ENCODE measurements around the gene GATA6.

The GATA6 gene

DNA sequence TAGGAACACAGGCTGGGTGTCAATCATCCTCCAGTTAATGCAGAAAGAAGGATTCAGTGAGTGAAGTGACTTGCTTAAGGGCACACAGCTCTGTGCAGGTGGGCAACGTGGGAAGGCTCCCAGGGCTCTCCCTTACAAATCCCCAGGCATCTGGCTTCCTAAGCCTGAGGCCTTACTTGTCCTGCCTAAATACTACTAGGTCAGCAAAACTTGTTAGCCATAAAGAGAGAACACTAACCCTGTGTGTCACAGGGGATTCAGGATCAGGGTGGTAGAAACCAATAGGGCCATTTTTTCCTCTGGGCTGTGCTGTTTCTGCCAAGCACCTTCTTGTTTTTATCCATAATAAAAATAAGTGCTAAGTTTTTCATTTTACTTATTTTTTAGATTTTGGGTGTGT lies 55.0 kb downstream of the GATA6 start:
- Histone ChIP-seq H3K4me2 (ENCODE audit: low read depth, low read length, poor library complexity, severe bottlenecking) (no peak overlapping the region), H3K9ac (ENCODE audit: low read length) (no peak overlapping the region), H4K20me1 (ENCODE audit: low read depth, low read length) (no peaks in the 10 kb centered on the region), H3F3A (ENCODE audit: insufficient read depth) (no peaks in the 10 kb centered on the region), H3K9me2 (replicated peaks; ENCODE audit: insufficient read depth, low read length) (no peaks in the 10 kb centered on the region), H2AFZ (ENCODE audit: low read depth, low read length, severe bottlenecking) (no peak overlapping the region), H3K9me3 (ENCODE audit: insufficient read depth, low read length) (no peaks in the 10 kb centered on the region), H3K36me3 (ENCODE audit: low read length) (no peaks in the 10 kb centered on the region), H3K27me3 (ENCODE audit: low read length) (no peaks in the 10 kb centered on the region), H3K27ac (ENCODE audit: low read depth, low read length) (no peak overlapping the region), H3K79me2 (ENCODE audit: insufficient read depth, low read length) (no peaks in the 10 kb centered on the region), H3K4me3 (ENCODE audit: insufficient read depth, low read length, poor library complexity, severe bottlenecking) (no peak overlapping the region)
- no peak for TF ChIP-seq EZH2phosphoT487 (conservative IDR thresholded peaks at IDR 0.05; ENCODE audit: low read length)
- TF ChIP-seq, protein P1, sequence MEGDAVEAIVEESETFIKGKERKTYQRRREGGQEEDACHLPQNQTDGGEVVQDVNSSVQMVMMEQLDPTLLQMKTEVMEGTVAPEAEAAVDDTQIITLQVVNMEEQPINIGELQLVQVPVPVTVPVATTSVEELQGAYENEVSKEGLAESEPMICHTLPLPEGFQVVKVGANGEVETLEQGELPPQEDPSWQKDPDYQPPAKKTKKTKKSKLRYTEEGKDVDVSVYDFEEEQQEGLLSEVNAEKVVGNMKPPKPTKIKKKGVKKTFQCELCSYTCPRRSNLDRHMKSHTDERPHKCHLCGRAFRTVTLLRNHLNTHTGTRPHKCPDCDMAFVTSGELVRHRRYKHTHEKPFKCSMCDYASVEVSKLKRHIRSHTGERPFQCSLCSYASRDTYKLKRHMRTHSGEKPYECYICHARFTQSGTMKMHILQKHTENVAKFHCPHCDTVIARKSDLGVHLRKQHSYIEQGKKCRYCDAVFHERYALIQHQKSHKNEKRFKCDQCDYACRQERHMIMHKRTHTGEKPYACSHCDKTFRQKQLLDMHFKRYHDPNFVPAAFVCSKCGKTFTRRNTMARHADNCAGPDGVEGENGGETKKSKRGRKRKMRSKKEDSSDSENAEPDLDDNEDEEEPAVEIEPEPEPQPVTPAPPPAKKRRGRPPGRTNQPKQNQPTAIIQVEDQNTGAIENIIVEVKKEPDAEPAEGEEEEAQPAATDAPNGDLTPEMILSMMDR (IDR thresholded peaks at IDR 0.05; ENCODE audit: insufficient read depth, low read length, poor library complexity, severe bottlenecking) = no peak

DNA sequence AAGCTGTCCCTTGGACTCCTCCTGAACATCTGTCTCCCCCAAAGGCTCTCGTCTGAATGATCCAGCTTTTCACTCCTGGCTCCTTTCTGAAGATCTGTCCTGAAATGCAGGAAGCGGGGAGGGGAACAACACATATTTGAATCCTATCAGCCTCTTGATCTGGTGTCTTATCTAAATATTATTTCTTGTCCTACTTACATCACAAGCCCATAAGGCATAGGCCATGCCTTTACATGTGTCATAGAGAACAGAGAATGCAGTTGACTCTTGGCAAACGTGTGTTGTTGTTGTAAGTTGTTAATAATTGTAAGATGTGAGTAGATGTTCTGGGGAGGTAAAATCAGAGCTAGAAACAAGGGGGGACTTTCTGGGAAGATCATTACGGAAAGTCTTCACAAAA lies 57.4 kb downstream of the GATA6 start:
- Histone ChIP-seq H2AFZ (ENCODE audit: low read depth, low read length, severe bottlenecking) (no peak overlapping the region), H3K9ac (ENCODE audit: low read length) (no peak overlapping the region)
- TF ChIP-seq, protein P1 (IDR thresholded peaks at IDR 0.05; ENCODE audit: insufficient read depth, low read length, poor library complexity, severe bottlenecking) = no peak
- TF ChIP-seq EZH2phosphoT487 (conservative IDR thresholded peaks at IDR 0.05; ENCODE audit: low read length) = no peak

DNA sequence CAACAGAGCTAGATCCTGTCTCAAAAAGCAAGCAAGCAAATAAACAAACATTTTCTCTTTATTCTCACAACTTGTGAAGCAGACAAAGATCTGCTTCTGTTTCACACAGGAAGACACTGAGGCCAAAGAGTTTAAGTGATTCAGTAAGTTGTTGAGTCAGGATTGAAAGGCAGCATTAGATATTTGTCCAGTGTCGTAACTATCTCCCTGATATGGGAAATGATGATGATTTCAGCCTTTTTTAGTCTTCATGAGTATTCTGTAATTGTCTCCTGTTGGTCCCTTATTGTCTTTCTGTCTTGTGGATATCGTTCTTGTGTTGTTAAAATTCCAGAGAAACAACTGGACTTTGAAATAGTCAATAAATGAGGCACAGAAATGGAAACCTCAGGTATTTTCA lies 59.6 kb downstream of the GATA6 start:
- H3K27ac ChIP-seq (ENCODE audit: low read depth, low read length) = no peak overlapping the region
- TF ChIP-seq EZH2phosphoT487 (conservative IDR thresholded peaks at IDR 0.05; ENCODE audit: low read length) = no peak
- TF ChIP-seq, protein P1 (IDR thresholded peaks at IDR 0.05; ENCODE audit: insufficient read depth, low read length, poor library complexity, severe bottlenecking) = no peak
- no peaks in the 10 kb centered on the region for H3K79me2 ChIP-seq (ENCODE audit: insufficient read depth, low read length)
- H3K36me3 ChIP-seq (ENCODE audit: low read length) = no peaks in the 10 kb centered on the region
- no peak overlapping the region for H3K4me3 ChIP-seq (ENCODE audit: insufficient read depth, low read length, poor library complexity, severe bottlenecking)
- no peaks in the 10 kb centered on the region for H3K27me3 ChIP-seq (ENCODE audit: low read length)
- H4K20me1 ChIP-seq (ENCODE audit: low read depth, low read length) = no peaks in the 10 kb centered on the region
- H2AFZ ChIP-seq (ENCODE audit: low read depth, low read length, severe bottlenecking) = no peak overlapping the region
- H3K9me2 ChIP-seq (replicated peaks; ENCODE audit: insufficient read depth, low read length) = no peaks in the 10 kb centered on the region
- no peaks in the 10 kb centered on the region for H3F3A ChIP-seq (ENCODE audit: insufficient read depth)
- no peak overlapping the region for H3K9ac ChIP-seq (ENCODE audit: low read length)
- H3K4me2 ChIP-seq (ENCODE audit: low read depth, low read length, poor library complexity, severe bottlenecking) = no peak overlapping the region
- no peaks in the 10 kb centered on the region for H3K9me3 ChIP-seq (ENCODE audit: insufficient read depth, low read length)

More for the DNA sequence above, 57.4 kb downstream of the GATA6 start:
- H3K9me2 ChIP-seq (replicated peaks; ENCODE audit: insufficient read depth, low read length) = no peaks in the 10 kb centered on the region
- H4K20me1 ChIP-seq (ENCODE audit: low read depth, low read length) = no peaks in the 10 kb centered on the region
- no peaks in the 10 kb centered on the region for H3K27me3 ChIP-seq (ENCODE audit: low read length)
- H3K79me2 ChIP-seq (ENCODE audit: insufficient read depth, low read length) = no peaks in the 10 kb centered on the region
- no peak overlapping the region for H3K27ac ChIP-seq (ENCODE audit: low read depth, low read length)
- no peak overlapping the region for H3K4me2 ChIP-seq (ENCODE audit: low read depth, low read length, poor library complexity, severe bottlenecking)
- no peaks in the 10 kb centered on the region for H3K36me3 ChIP-seq (ENCODE audit: low read length)
- no peak overlapping the region for H3K4me3 ChIP-seq (ENCODE audit: insufficient read depth, low read length, poor library complexity, severe bottlenecking)
- no peaks in the 10 kb centered on the region for H3F3A ChIP-seq (ENCODE audit: insufficient read depth)
- no peaks in the 10 kb centered on the region for H3K9me3 ChIP-seq (ENCODE audit: insufficient read depth, low read length)
